Effector memory CD4-positive, alpha-beta T cell (primary cell): ENCODE measurements around the gene GHRL.
"Not testable (repeated sequence)": the region's sequence is repeated elsewhere in the genome, so short reads cannot be mapped to it uniquely, and the experiment has no call there.

Experiments
- DNase-seq, 3 donors: peaks; one replicate each; pipeline ENCODE4 v3.0.0-alpha.2; 2020
- H3K27ac ChIP-seq: 2 replicates; pipeline ENCODE4 v1.7.0; 2013; ENCODE audit warnings: mild to moderate bottlenecking, low read length, moderate library complexity; ENCODE audit not compliant: insufficient read depth, poor library complexity, severe bottlenecking
- H3K27me3 ChIP-seq: replicated peaks from 2 replicates; pipeline ENCODE4 v1.7.0; 2013; ENCODE audit warnings: mild to moderate bottlenecking, low read length; ENCODE audit not compliant: insufficient read depth, control insufficient read depth, poor library complexity, severe bottlenecking
- H3K36me3 ChIP-seq: 2 replicates; pipeline ENCODE4 v1.7.0; 2013; ENCODE audit warnings: mild to moderate bottlenecking, low read length, moderate library complexity; ENCODE audit not compliant: control insufficient read depth, insufficient read depth
- H3K4me1 ChIP-seq: 2 replicates; pipeline ENCODE4 v1.7.0; 2013; ENCODE audit warnings: low read length, mild to moderate bottlenecking; ENCODE audit not compliant: control insufficient read depth, insufficient read depth, poor library complexity, severe bottlenecking
- H3K4me3 ChIP-seq: 2 replicates; pipeline ENCODE4 v1.7.0; 2013; ENCODE audit warnings: low read length, low read depth, mild to moderate bottlenecking; ENCODE audit not compliant: insufficient read depth, poor library complexity, severe bottlenecking
- H3K9me3 ChIP-seq: 2 replicates; pipeline ENCODE4 v1.7.0; 2013; ENCODE audit warnings: mild to moderate bottlenecking, low read length, moderate library complexity; ENCODE audit not compliant: control insufficient read depth

Gene GHRL

GRCh38 chr3:10303105-10303504 is 10.4 kb upstream of the GHRL start:
- no peak overlapping the region for H3K4me3 ChIP-seq
- no peaks in the 10 kb centered on the region for H3K27me3 ChIP-seq
- DNase-seq: no peak
- no peaks in the 10 kb centered on the region for H3K9me3 ChIP-seq
- no peak overlapping the region for H3K27ac ChIP-seq
- peaks cover 4% of the 10 kb centered on the region for H3K4me1 ChIP-seq
- peaks cover 81% of the 10 kb centered on the region for H3K36me3 ChIP-seq

DNA sequence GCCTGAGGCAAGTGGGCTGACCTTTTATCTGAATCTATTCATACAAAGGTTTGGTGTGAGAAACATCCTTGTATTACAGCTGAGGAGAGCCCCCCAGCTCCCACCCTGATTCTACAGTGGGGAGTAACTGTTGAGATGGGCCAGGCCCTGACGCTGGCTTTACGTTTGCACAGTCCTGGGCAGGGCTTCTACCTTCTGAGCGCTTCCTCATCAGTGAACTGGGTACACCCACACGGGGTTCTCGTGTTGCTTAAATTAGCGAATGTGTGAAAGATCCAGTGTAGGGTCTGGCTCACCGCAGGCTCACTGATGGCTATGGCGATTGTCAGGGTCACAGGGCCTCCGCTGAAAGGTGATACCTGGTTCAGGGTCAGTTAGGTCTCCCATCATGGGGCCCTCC is 7.3 kb upstream of the GHRL start:
- no peaks in the 10 kb centered on the region for H3K9me3 ChIP-seq
- peaks cover 4% of the 10 kb centered on the region for H3K4me1 ChIP-seq
- peaks cover 63% of the 10 kb centered on the region for H3K36me3 ChIP-seq
- no peak overlapping the region for H3K27ac ChIP-seq
- H3K4me3 ChIP-seq: no peak overlapping the region
- H3K27me3 ChIP-seq: no peaks in the 10 kb centered on the region
- DNase-seq: no peak

DNA sequence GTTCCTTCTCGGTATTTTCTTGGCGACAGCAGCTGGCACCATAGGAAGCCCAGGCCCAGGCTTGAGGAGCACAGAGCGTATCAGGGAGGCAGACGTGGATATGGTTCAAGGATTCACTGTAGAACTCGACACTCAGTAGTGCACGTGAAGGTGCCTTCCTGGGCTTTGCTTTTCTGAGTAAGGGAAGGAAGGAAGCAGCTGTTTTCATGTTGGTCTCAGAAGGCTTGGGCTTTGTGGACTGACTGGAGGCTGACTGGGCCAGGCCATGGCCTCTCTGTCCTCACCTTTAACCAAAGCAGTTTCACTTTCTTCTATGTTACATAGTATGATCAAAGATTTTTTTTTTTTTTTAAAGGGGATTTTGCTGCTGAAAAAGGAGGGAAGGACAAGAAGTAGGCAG is 6.9 kb upstream of the GHRL start:
- Histone ChIP-seq H3K27me3 (no peaks in the 10 kb centered on the region), H3K4me1 (peaks cover 4% of the 10 kb centered on the region), H3K4me3 (no peak overlapping the region), H3K36me3 (peaks cover 58% of the 10 kb centered on the region), H3K27ac (peak overlapping the region; percentile 14), H3K9me3 (no peaks in the 10 kb centered on the region)
- DNase-seq: no peak

DNA sequence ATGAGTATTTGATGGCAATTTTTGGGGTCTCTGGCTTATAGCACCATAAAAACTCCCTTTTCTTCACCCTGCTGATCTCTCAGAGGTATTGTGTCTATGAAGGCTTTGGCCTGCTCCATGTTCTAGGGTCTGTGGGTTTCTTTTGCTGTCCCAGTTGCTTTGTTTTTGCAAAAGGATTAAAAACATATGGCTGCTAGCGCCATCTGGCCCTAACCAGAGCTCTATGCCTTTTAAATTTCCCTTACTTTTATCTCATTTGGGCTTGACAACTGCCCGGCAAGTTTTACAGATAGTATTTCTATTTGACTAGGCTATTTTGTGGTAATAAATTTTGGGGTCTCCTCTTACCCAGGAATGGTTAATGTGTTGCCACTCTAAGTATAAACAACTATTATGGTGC is 6.4 kb upstream of the GHRL start:
- DNase-seq: no peak
- no peak overlapping the region for H3K4me3 ChIP-seq
- peak overlapping the region; percentile 14 for H3K27ac ChIP-seq
- no peaks in the 10 kb centered on the region for H3K9me3 ChIP-seq
- peaks cover 53% of the 10 kb centered on the region for H3K36me3 ChIP-seq
- H3K27me3 ChIP-seq: no peaks in the 10 kb centered on the region
- peaks cover 4% of the 10 kb centered on the region for H3K4me1 ChIP-seq

DNA sequence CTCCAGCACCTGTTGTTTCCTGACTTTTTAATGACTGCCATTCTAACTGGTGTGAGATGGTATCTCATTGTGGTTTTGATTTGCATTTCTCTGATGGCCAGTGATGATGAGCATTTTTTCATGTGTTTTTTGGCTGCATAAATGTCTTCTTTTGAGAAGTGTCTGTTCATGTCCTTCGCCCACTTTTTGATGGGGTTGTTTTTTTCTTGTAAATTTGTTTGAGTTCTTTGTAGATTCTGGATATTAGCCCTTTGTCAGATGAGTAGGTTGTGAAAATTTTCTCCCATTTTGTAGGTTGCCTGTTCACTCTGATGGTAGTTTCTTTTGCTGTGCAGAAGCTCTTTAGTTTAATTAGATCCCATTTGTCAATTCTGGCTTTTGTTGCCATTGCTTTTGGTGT is 5.3 kb upstream of the GHRL start:
- H3K36me3 ChIP-seq: peaks cover 42% of the 10 kb centered on the region
- not testable (repeated sequence) for H3K27ac ChIP-seq, H3K27me3 ChIP-seq, H3K4me3 ChIP-seq, H3K4me1 ChIP-seq, DNase-seq, H3K9me3 ChIP-seq

GRCh38 chr3:10294030-10294586 is 1.4 kb upstream of the GHRL start:
- H3K4me3 ChIP-seq: no peak overlapping the region
- DNase-seq: no peak
- H3K9me3 ChIP-seq: no peaks in the 10 kb centered on the region
- no peak overlapping the region for H3K27ac ChIP-seq
- H3K27me3 ChIP-seq: no peaks in the 10 kb centered on the region
- peaks cover 9% of the 10 kb centered on the region for H3K36me3 ChIP-seq
- H3K4me1 ChIP-seq: no peaks in the 10 kb centered on the region

DNA sequence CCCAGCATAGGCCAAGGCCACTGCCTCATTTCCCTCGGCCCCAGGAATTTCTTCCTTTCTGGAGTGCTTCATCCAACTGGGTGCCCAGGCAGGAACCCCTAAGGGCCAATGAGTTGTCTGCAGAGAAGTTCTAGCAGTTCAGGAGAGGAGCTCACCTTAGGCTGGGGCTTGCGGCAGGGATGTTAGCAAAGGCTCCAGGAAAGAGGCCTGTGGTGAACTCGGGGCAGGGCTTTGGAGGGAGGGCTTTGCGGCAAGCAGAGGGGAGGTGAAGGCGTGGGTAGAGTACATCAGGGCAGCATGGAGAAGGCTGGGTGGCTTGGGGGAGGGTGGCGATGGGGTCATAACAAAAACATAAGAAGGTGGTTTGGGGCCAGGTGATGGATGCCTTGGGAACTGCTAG is 1.1 kb downstream of the GHRL start:
- DNase-seq: no peak
- Histone ChIP-seq H3K9me3 (no peaks in the 10 kb centered on the region), H3K27me3 (no peaks in the 10 kb centered on the region), H3K36me3 (peaks cover 23% of the 10 kb centered on the region), H3K4me3 (no peak overlapping the region), H3K27ac (no peak overlapping the region), H3K4me1 (no peaks in the 10 kb centered on the region)

DNA sequence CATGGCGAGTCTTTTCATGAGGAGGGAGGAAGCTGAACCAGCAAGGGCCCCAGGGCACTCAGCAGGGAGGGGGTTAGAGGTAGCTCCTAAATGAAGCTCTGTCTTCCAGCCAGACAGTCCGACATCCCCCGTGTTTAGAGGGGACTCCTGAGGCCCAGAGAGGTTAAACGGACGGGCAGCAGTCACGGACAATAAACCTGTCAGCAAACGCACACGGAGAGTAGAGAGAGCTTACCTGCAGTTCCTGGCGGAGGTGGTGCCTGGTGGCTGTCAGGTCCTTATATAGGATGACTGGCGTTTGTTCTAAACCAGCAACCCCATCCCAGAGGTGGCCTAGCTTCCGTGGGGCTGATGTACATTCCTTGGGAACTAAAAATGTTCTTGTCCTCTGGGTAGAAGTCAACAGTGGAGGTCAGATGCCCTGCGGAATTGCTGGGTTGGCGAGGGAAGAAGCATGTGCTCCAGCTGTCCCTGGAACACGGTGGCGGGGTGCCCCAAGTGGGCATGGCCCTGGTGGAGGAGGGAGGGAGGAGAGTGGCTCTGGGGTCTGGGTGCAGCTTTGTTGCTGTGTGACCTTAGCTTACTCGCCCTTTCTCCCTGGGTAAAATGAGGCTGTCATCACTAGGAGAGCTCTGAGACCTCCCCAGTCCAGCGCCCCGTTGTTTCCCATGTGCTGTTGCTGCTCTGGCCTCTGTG is 2.1 kb downstream of the GHRL start:
- H3K27ac ChIP-seq: no peak overlapping the region
- H3K9me3 ChIP-seq: no peaks in the 10 kb centered on the region
- no peak overlapping the region for H3K4me3 ChIP-seq
- H3K27me3 ChIP-seq: no peaks in the 10 kb centered on the region
- peaks cover 25% of the 10 kb centered on the region for H3K36me3 ChIP-seq
- DNase-seq: no peak
- no peaks in the 10 kb centered on the region for H3K4me1 ChIP-seq

- peaks cover 3% of the 10 kb centered on the region for H3K4me1 ChIP-seq
- no peaks in the 10 kb centered on the region for H3K9me3 ChIP-seq
- DNase-seq: no peak
- H3K4me3 ChIP-seq: no peak overlapping the region
- no peaks in the 10 kb centered on the region for H3K27me3 ChIP-seq
- no peak overlapping the region for H3K27ac ChIP-seq
- peaks cover 25% of the 10 kb centered on the region for H3K36me3 ChIP-seq
Measured at GRCh38 chr3:10289787-10290355, 2.9 kb downstream of the GHRL start.

- Histone ChIP-seq H3K27ac (no peak overlapping the region), H3K27me3 (no peaks in the 10 kb centered on the region), H3K9me3 (no peaks in the 10 kb centered on the region), H3K4me1 (peaks cover 11% of the 10 kb centered on the region), H3K4me3 (no peak overlapping the region), H3K36me3 (peaks cover 25% of the 10 kb centered on the region)
- no peak for DNase-seq
Measured at GRCh38 chr3:10289077-10289476, 3.7 kb downstream of the GHRL start.
